ENCODE measurements around the gene C2orf49.

Gene C2orf49

DNA sequence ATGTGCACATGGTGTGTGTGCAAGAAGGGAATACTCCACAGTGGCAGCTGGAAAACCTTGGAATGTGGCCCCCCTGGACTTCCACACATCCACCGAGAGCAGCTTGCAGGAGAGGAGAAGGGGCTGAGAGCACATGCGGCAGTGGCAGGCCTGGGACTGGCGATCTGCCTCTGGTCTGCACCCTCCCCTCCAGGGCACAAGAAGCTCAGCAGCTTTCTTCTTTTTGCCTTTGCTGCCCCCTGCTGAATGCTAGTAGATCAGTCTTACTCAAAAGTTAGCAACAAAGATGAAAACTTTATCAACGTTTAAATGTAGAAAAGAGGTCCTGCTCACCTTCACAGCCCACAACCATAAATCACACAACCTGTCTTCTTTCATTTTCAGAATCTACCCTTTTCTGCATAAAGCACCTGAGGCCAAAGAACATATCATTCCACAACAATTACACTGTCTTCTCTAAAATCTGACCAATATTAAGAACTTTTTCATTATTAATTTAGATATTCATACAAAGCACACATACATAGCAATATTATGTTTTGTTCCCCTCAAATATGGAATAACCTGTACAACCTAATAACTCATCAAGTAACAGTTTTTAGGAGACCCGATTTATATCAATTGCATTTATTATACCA lies 42.4 kb upstream of the C2orf49 start:
- Histone ChIP-seq H3K9ac (ENCODE audit: insufficient read length, low read depth) (peak overlapping the region; percentile 45), H3K9me3 (ENCODE audit: insufficient read depth, low read length) (no peaks in the 10 kb centered on the region), H3K36me3 (ENCODE audit: insufficient read depth, insufficient read length, low read length) (peaks cover 29% of the 10 kb centered on the region), H3K4me1 (ENCODE audit: insufficient read depth, insufficient read length) (no peaks in the 10 kb centered on the region), H3K4me3 (ENCODE audit: insufficient read length, low read depth) (no peak overlapping the region), H3K27me3 (ENCODE audit: insufficient read depth, insufficient read length) (no peaks in the 10 kb centered on the region)
- DNase-seq (ENCODE audit: low read depth, low spot score), result peak; percentile 74
- TF ChIP-seq YY1 (IDR thresholded peaks at IDR 0.05; ENCODE audit: insufficient read depth, insufficient read length), result no peak
- no peak for TF ChIP-seq SUZ12 (IDR thresholded peaks at IDR 0.05; ENCODE audit: extremely low read depth, insufficient read depth, insufficient read length)
- TF ChIP-seq ZNF274 (IDR thresholded peaks at IDR 0.05; ENCODE audit: low read depth, low read length), result no peak

DNA sequence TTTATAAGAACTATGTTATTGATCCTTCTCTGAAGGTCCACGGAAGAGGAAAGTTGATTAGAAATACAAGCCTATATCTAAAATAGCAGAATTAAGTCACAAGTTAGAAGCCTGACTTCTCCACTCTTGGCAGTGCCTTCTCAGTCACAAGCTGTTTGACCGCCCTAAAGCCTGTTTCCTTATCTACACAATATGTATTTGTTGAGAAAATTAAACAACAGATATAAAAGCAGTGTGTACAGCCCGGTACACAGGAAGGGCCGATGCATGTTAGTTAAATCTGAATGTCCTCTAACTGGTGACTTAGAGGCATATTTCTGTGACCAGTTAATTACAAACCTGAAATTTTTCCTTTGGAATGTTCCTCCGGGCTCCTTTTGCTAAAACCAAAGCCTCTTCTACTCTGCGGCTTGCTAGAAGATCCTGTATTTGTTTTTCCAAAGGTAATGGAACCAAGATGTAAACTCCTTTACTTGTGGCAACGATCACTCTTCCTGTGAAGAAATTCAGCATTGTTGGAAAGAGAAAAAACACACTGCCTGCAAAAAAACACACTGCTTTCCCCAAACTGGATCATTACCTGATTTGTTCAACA lies 41.2 kb upstream of the C2orf49 start:
- no peak overlapping the region for H3K9ac ChIP-seq (ENCODE audit: insufficient read length, low read depth)
- TF ChIP-seq ZNF274 (IDR thresholded peaks at IDR 0.05; ENCODE audit: low read depth, low read length) (no peak), YY1 (IDR thresholded peaks at IDR 0.05; ENCODE audit: insufficient read depth, insufficient read length) (no peak), SUZ12 (IDR thresholded peaks at IDR 0.05; ENCODE audit: extremely low read depth, insufficient read depth, insufficient read length) (no peak)
- no peak overlapping the region for H3K4me3 ChIP-seq (ENCODE audit: insufficient read length, low read depth)
- no peaks in the 10 kb centered on the region for H3K9me3 ChIP-seq (ENCODE audit: insufficient read depth, low read length)
- H3K4me1 ChIP-seq (ENCODE audit: insufficient read depth, insufficient read length), result no peaks in the 10 kb centered on the region
- peaks cover 22% of the 10 kb centered on the region for H3K36me3 ChIP-seq (ENCODE audit: insufficient read depth, insufficient read length, low read length)
- no peak for DNase-seq (ENCODE audit: low read depth, low spot score)
- no peaks in the 10 kb centered on the region for H3K27me3 ChIP-seq (ENCODE audit: insufficient read depth, insufficient read length)

DNA sequence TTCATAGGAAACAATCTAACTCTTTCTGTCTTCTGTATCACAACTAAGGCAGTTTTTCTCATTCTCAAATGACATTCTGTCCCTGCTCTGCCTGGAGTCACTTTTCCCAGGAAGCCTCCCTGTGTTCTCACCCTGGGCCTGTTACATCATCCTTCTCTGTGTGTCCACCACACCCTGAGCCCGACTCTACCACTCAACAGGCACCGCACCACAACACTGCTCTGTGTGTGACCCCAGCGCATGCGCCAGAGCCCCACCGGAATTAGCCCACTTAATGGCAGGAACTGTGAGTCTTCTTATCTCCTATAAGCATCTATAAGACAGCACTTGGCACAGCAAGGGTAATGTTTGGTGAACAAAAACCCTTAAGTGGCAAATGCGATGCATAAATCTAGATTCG lies 40.1 kb upstream of the C2orf49 start:
- no peak for DNase-seq (ENCODE audit: low read depth, low spot score)
- Histone ChIP-seq H3K9ac (ENCODE audit: insufficient read length, low read depth) (no peak overlapping the region), H3K9me3 (ENCODE audit: insufficient read depth, low read length) (no peaks in the 10 kb centered on the region), H3K4me3 (ENCODE audit: insufficient read length, low read depth) (no peak overlapping the region), H3K36me3 (ENCODE audit: insufficient read depth, insufficient read length, low read length) (peaks cover 15% of the 10 kb centered on the region), H3K4me1 (ENCODE audit: insufficient read depth, insufficient read length) (no peaks in the 10 kb centered on the region), H3K27me3 (ENCODE audit: insufficient read depth, insufficient read length) (no peaks in the 10 kb centered on the region)
- no peak for TF ChIP-seq ZNF274 (IDR thresholded peaks at IDR 0.05; ENCODE audit: low read depth, low read length)
- no peak for TF ChIP-seq SUZ12 (IDR thresholded peaks at IDR 0.05; ENCODE audit: extremely low read depth, insufficient read depth, insufficient read length)
- no peak for TF ChIP-seq YY1 (IDR thresholded peaks at IDR 0.05; ENCODE audit: insufficient read depth, insufficient read length)

DNA sequence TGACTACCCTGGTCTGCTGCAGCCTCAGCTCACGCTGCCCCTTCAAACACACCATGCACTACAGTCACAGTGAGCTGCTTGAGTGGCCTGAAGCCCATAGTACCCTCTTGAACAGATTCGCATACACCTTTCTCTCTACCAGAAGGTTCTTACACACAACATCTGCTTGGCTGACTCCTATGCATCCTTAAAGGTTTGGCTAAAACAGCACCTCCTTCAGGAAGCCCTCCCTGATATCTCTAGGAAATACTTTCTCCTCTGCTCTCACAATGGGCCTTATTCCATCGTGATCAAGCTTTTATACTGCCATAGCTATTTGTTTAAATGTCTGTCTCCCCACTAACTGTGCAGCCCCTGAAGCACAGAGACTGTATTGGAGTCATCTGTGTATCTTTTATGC lies 39.3 kb upstream of the C2orf49 start:
- no peaks in the 10 kb centered on the region for H3K4me1 ChIP-seq (ENCODE audit: insufficient read depth, insufficient read length)
- no peak for DNase-seq (ENCODE audit: low read depth, low spot score)
- no peaks in the 10 kb centered on the region for H3K9me3 ChIP-seq (ENCODE audit: insufficient read depth, low read length)
- TF ChIP-seq ZNF274 (IDR thresholded peaks at IDR 0.05; ENCODE audit: low read depth, low read length), result no peak
- no peak for TF ChIP-seq YY1 (IDR thresholded peaks at IDR 0.05; ENCODE audit: insufficient read depth, insufficient read length)
- no peak for TF ChIP-seq SUZ12 (IDR thresholded peaks at IDR 0.05; ENCODE audit: extremely low read depth, insufficient read depth, insufficient read length)
- H3K4me3 ChIP-seq (ENCODE audit: insufficient read length, low read depth), result no peak overlapping the region
- H3K36me3 ChIP-seq (ENCODE audit: insufficient read depth, insufficient read length, low read length), result peaks cover 15% of the 10 kb centered on the region
- no peaks in the 10 kb centered on the region for H3K27me3 ChIP-seq (ENCODE audit: insufficient read depth, insufficient read length)
- H3K9ac ChIP-seq (ENCODE audit: insufficient read length, low read depth), result no peak overlapping the region

DNA sequence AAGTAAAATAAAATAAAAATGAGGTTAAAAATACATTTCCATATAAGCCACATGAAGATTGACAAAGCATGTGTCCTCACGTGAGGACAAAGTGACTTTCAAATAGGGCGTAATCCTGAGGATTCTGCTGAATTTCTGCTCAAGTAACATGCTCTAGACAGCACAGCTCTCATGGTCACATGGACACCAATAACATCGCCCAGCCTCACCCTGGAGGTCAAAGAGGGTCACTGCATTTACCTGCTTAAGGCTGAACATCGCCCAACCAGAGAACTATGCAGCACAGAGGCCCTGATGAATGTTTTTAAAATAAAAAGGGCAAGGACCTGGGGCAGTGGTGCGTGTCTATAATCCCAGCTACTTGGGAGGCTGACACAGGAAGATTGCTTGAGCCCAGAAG lies 38.0 kb upstream of the C2orf49 start:
- H3K36me3 ChIP-seq (ENCODE audit: insufficient read depth, insufficient read length, low read length), result peaks cover 15% of the 10 kb centered on the region
- H3K4me3 ChIP-seq (ENCODE audit: insufficient read length, low read depth), result no peak overlapping the region
- no peaks in the 10 kb centered on the region for H3K9me3 ChIP-seq (ENCODE audit: insufficient read depth, low read length)
- H3K4me1 ChIP-seq (ENCODE audit: insufficient read depth, insufficient read length), result no peaks in the 10 kb centered on the region
- no peak for TF ChIP-seq ZNF274 (IDR thresholded peaks at IDR 0.05; ENCODE audit: low read depth, low read length)
- no peak for DNase-seq (ENCODE audit: low read depth, low spot score)
- H3K9ac ChIP-seq (ENCODE audit: insufficient read length, low read depth), result no peak overlapping the region
- H3K27me3 ChIP-seq (ENCODE audit: insufficient read depth, insufficient read length), result no peaks in the 10 kb centered on the region

DNA sequence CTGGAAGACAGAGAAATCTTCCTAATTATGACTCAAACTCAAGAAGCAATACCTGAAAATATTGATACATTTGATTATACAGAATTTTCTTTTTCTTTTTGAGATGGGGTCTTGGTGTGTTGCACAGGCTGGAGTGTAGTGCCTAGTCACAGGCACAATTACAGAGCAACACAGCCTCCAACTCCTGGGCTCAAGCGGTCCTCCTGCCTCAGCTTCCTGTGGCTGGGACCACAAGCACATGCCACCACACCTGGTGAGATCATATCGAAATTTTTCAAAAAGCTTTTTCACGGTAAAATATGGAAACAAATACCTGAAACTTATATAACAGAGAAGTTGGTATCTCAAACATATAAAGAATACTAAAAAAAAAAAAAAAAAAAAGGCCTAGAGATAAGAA lies 35.7 kb upstream of the C2orf49 start:
- DNase-seq (ENCODE audit: low read depth, low spot score), result no peak
- no peaks in the 10 kb centered on the region for H3K27me3 ChIP-seq (ENCODE audit: insufficient read depth, insufficient read length)
- peaks cover 19% of the 10 kb centered on the region for H3K36me3 ChIP-seq (ENCODE audit: insufficient read depth, insufficient read length, low read length)
- H3K9ac ChIP-seq (ENCODE audit: insufficient read length, low read depth), result no peak overlapping the region
- no peaks in the 10 kb centered on the region for H3K9me3 ChIP-seq (ENCODE audit: insufficient read depth, low read length)
- no peak for TF ChIP-seq SUZ12 (IDR thresholded peaks at IDR 0.05; ENCODE audit: extremely low read depth, insufficient read depth, insufficient read length)
- TF ChIP-seq ZNF274 (IDR thresholded peaks at IDR 0.05; ENCODE audit: low read depth, low read length), result no peak
- no peak for TF ChIP-seq YY1 (IDR thresholded peaks at IDR 0.05; ENCODE audit: insufficient read depth, insufficient read length)
- H3K4me1 ChIP-seq (ENCODE audit: insufficient read depth, insufficient read length), result no peaks in the 10 kb centered on the region
- H3K4me3 ChIP-seq (ENCODE audit: insufficient read length, low read depth), result no peak overlapping the region

DNA sequence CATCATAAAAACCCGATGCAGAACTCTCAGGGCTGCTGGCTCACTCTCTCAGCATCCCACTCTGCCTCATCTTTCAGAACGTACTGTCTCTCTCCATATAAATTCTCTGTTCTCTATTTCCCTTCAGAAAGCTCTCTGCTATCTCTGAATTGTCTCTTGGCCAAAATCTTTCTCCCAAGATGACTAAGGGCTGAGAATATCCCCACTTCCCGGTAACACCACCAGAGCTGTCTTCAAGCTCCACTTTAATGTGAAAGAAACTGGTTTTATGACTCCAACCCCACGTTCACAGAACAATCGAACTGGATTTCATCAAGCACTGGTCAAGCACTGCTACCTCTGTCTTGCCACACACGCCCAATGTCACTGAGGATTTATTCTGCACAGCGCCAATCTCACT lies 30.2 kb upstream of the C2orf49 start:
- peaks cover 23% of the 10 kb centered on the region for H3K36me3 ChIP-seq (ENCODE audit: insufficient read depth, insufficient read length, low read length)
- H3K4me3 ChIP-seq (ENCODE audit: insufficient read length, low read depth), result no peak overlapping the region
- no peak for DNase-seq (ENCODE audit: low read depth, low spot score)
- H3K27me3 ChIP-seq (ENCODE audit: insufficient read depth, insufficient read length), result no peaks in the 10 kb centered on the region
- H3K9me3 ChIP-seq (ENCODE audit: insufficient read depth, low read length), result no peaks in the 10 kb centered on the region
- H3K9ac ChIP-seq (ENCODE audit: insufficient read length, low read depth), result no peak overlapping the region
- peaks cover 6% of the 10 kb centered on the region for H3K4me1 ChIP-seq (ENCODE audit: insufficient read depth, insufficient read length)
- TF ChIP-seq YY1 (IDR thresholded peaks at IDR 0.05; ENCODE audit: insufficient read depth, insufficient read length), result no peak
- TF ChIP-seq SUZ12 (IDR thresholded peaks at IDR 0.05; ENCODE audit: extremely low read depth, insufficient read depth, insufficient read length), result no peak
- TF ChIP-seq ZNF274 (IDR thresholded peaks at IDR 0.05; ENCODE audit: low read depth, low read length), result no peak

Measured in NT2/D1 (cell line).